NCI-H526 (cell line): ENCODE data around the gene MAGEA8.
"Not testable (repeated sequence)": the region's sequence is repeated elsewhere in the genome, so short reads cannot be mapped to it uniquely, and the experiment has no call there.

Experiments used
- DNase-seq, 2 experiments: peaks; one replicate each; lab custom pipeline; 2025; lab: John Stamatoyannopoulos, UW

Gene MAGEA8

DNA sequence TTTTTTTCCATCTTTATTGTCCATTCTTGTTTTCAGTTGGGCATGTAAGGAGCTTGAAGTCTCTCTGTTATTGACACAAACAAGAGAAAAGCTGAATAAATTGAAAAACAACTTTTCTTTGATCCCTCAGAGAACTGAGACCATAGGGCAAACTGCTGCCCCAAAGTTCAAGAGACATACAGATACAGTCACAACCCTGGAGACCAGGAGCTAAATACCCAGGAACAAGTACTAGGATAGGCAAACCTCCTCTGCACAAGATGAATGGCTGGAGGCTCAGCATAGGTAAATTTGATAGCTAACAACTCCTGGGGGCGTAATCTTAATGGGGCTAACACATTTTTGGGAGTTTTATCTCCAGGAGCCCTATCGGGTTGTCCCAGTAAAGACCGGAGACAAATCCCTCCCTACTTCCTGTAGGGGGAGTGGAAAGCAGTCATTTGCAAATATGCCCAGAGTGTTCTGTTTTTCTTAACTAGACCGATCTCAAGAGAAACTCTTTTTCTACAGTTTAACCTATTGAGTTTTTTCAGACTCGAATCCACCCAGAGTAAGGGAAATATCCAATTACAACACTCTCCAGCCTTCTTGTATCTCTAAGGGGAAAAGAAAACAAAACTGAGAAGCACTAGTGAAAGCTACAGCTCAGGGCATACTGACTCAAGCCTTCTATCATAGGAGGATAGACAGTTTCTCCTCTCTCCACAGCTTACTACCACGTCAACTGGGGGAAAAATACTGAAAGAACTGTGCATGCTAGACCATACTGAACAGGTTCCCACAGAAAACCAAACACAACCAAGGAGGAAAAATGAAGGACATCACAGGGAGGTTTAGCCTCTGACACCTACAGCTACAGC lies 23.1 kb downstream of the MAGEA8 start:
- no peak for DNase-seq

DNA sequence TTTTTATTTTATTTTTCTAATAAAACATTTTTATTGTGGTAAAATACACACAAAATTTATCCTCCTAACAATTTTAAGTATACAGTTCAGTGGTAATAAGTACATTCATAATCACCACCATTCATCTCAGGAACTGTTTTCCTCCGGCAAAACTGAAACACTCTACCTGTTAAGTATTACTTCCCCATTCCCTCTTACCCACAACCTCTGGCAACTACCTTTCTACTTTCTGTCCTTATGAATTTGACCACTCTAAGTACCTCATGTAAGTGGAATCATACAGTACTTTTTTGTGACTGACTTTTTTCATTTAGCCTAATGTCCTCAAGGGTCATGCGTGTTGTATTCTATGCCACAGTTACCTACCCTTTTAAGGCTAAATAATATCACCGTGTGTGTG lies 27.3 kb downstream of the MAGEA8 start:
- DNase-seq, result no peak

- no peak for DNase-seq
Observed at GRCh38 chrX:149908727-149909126, 27.7 kb downstream of the MAGEA8 start.

DNA sequence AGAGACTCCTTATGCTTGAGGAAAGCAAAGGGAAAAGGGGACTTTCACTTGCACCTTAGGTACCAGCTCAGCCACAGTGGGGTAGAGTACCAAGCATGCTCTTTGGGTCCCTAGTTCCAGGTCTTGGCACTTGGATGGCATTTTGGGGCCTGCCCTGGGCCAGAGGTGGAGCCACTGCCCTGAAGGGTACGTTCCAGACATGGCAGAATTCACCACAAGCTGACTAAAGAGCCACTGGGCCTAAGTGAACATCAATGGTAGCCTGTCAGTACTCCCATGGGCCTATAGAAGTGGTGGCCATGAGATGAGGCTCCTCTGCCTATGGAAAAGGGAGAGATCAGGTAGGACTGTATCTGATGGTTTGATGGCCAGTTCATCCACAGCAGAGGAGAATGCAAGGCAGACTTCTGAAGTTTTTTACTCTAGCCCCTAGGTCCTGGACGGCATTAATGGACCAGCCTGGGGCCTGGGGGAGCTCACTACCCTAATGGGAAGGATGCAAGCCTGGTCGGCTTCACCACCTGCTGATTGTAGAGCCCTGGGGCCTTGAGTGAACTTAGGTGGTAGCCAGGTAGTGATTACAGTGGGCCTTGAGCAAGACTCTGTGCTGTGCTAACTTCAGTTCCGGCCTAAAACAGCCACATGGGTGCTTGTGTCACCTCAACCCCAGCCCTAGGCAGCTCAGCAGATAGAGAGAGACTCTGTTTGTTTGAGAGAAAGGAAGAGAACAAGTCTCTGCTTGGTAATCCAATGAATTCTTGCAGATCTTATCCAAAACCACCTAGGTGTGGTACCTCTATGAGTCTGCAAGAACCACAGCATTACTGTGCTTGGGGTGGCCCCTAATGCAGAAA lies 28.6 kb downstream of the MAGEA8 start:
- DNase-seq, result no peak

GRCh38 chrX:149910178-149910695 lies 29.3 kb downstream of the MAGEA8 start:
- DNase-seq, result no peak

- no peak for DNase-seq
Observed at GRCh38 chrX:149916745-149917392, 35.9 kb downstream of the MAGEA8 start.

- not testable (repeated sequence) for DNase-seq
Observed at GRCh38 chrX:149923836-149924235, 42.9 kb downstream of the MAGEA8 start.

DNA sequence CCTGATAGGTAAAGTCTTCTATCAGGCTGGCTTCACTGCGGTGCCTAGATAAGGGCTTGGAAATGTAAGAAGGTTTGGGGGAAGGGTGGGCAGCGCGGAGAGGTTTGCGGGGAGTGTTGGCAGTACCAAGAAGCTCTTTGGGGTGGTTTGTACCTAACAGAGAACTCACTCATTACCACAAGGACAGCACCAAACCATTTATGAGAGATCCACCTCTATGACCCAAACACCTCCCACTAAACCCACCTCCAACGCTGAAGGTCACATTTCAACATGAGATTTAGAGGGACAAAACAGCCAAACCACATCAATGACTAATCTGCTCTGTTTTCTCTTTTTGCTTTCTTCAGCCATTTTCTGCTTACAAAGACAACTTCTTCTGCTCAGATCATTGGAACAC lies 43.5 kb downstream of the MAGEA8 start:
- DNase-seq, result not testable (repeated sequence)

DNA sequence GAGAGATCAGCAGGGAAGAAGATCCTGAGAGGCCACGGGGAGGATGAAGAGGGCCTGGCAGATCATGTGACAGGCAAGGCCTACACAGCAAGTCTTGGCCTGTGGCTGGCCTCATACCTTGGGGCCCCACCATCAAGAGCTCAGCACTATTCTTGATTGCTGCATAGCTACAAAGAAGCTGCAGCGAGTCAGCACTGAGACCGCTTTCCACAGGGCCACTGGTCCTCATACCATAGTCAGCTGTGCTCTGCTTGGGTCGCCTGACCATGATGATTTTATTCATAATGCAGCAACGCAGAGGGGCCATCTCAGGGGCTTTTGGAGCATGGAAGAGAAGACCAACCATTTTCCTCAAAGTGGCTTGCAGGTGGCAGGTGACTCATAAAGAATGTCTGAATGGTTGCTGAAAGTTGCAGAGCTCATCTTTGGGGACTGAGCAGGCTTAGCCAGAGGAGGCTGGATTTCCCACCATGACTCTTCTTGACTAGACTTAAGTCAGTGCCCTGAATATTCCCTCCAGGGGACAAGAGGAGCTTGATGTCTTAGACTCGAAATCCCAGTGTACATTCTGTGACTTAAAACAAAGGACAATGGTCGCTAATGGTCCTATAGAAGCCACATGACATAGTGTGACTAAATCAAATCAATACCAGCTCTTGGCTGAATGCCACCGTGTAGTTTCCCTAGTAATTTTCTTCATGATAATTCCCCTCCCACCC lies 46.4 kb downstream of the MAGEA8 start:
- not testable (repeated sequence) for DNase-seq

DNA sequence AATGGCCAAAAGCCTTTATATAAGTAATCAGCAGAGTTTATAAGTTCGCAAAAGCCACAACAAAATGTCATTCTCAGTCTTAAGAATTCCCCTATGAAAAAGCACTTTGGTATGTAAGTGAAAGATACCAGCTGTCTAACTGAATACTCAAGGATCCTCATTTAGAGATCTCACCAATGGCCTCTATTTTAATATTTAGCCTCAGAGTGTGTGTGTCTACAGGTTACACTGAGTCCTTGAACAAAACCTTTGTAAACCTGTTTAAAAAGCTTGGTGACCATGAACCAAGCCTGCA lies 46.9 kb downstream of the MAGEA8 start:
- DNase-seq, result not testable (repeated sequence)

- not testable (repeated sequence) for DNase-seq
Observed at GRCh38 chrX:149928635-149929034, 47.7 kb downstream of the MAGEA8 start.

DNA sequence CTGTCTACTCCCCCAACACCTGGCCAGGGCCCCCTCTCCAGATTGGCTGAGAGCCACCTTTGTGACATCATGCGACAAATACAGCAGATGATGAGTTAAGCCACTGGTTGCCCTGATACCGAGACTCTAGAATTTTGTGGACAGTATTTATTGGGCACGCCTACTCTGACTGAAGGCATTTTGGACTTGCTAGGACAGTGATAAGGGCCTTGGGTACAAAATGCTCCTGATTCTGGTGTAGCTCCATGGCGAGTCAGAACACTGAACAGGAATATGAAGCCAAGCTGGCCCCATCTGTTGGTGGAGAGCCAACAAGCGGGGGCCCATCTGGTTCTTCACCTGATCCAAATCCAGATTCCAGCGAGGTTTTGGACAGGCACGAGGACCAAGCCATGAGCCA lies 48.4 kb downstream of the MAGEA8 start, which contains the start of gene HSFX4:
Gene HSFX4, plus strand, starts transcription at position 174 of the 400 bp plus-strand sequence. Its CDS starts 72 bp downstream, at position 246.
- not testable (repeated sequence) for DNase-seq

DNA sequence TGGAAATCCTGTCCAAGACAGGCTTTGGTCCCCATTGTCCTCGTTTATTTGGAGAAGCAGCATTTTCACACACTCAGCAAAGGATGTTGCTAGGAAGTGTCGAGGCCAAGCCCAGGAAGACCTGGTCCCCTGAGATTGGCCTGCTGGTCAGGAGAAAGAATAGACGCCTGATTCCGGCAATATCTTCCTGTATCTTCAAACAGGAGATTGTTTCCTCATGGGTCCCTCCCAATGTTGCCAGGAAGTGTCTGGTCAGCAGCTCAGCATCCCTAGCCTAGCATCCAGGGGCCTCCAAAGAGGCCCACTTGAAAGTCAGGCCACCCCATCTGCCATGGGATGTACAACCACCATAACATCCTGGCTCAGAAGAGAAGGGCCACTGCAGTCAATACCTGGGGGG lies 50.4 kb downstream of the MAGEA8 start:
- DNase-seq, result not testable (repeated sequence)

- DNase-seq, result not testable (repeated sequence)
Observed at GRCh38 chrX:149932150-149932549, 51.2 kb downstream of the MAGEA8 start.

- DNase-seq, result not testable (repeated sequence)
Observed at GRCh38 chrX:149932970-149933369, 52.0 kb downstream of the MAGEA8 start.

- peak in 1 of 2 experiments; percentile 1 for DNase-seq
Observed at GRCh38 chrX:149933547-149933946, 52.6 kb downstream of the MAGEA8 start.
